NB4 (cell line): ENCODE results near the gene TMEM150B.

Source experiments
- CTCF ChIP-seq: IDR thresholded peaks from one replicate; pipeline ENCODE4 v1.5.1; 2012; ENCODE audit warnings: low read depth, low read length
- MAX ChIP-seq: IDR thresholded peaks from 2 replicates; pipeline ENCODE4 v1.6.1; 2011; ENCODE audit warnings: low read depth, low read length
- MYC ChIP-seq: IDR thresholded peaks from 2 replicates; pipeline ENCODE4 v1.6.1; 2011; ENCODE audit warnings: low read depth, low read length
- POLR2A ChIP-seq: IDR thresholded peaks from 2 replicates; pipeline ENCODE4 v1.6.1; 2011; ENCODE audit warnings: mild to moderate bottlenecking; ENCODE audit not compliant: insufficient read length; ENCODE audit errors: extremely low read depth

GRCh38 chr19:55304980-55305379, 20.2 kb downstream of the TMEM150B start:
- no peak for TF ChIP-seq CTCF
- no peak for TF ChIP-seq POLR2A
- TF ChIP-seq MYC: no peak
- no peak for TF ChIP-seq MAX
